ENCODE data around the gene EPHA2.
"Not testable (repeated sequence)": the region's sequence is repeated elsewhere in the genome, so short reads cannot be mapped to it uniquely, and the experiment has no call there.

- not testable (repeated sequence) for TF ChIP-seq POLR2A, CTCF (IDR thresholded peaks at IDR 0.05)
Measured at GRCh38 chr1:16168144-16168495, 12.3 kb upstream of the EPHA2 start.
